GM12878 (cell line): ENCODE data around the gene NRG3.

Experiments used
- CTCF ChIP-seq, 3 experiments: IDR thresholded peaks in 2 of 3; conservative IDR thresholded peaks in 1 of 3; 2 replicates each; pipeline ENCODE4 v1.5.1; 2011; ENCODE audit warnings: low read depth in 3 of 3, low read length in 3 of 3, mild to moderate bottlenecking in 3 of 3, control low read depth in 2 of 3, moderate library complexity in 2 of 3, inconsistent platforms in 1 of 3, mixed read lengths in 1 of 3; ENCODE audit not compliant: control insufficient read depth in 2 of 3, insufficient read depth in 1 of 3; ENCODE audit errors: extremely low read depth in 1 of 3
- NFYA ChIP-seq: IDR thresholded peaks from 2 replicates; pipeline ENCODE4 v1.6.1; 2011; ENCODE audit warnings: low read depth, mild to moderate bottlenecking, low read length, improper control_type of control experiment, borderline replicate concordance
- SIN3A ChIP-seq: IDR thresholded peaks from 2 replicates; pipeline ENCODE4 v1.6.1; 2012; ENCODE audit warnings: low read depth, low read length, improper control_type of control experiment
- TAF1 ChIP-seq: IDR thresholded peaks from 2 replicates; pipeline ENCODE4 v1.6.1; 2011; ENCODE audit warnings: mild to moderate bottlenecking, low read depth, low read length, borderline replicate concordance

- TF ChIP-seq CTCF (IDR thresholded peaks at IDR 0.05 in 2 of 3, conservative IDR thresholded peaks at IDR 0.05 in 1 of 3; ENCODE audit: control insufficient read depth in 2 of 3, extremely low read depth in 1 of 3, insufficient read depth in 1 of 3, low read depth in 3 of 3, low read length in 3 of 3), result no peak
- TF ChIP-seq TAF1, result no peak
- no peak for TF ChIP-seq NFYA
- no peak for TF ChIP-seq SIN3A
These were observed 163.6 kb downstream of the NRG3 start for GRCh38 chr10:82038587-82038986.
